OCI-LY7 (cell line): Measurements from ENCODE around the gene ADAMTSL2.

Source experiments
- EZH2phosphoT487 ChIP-seq: fragments of 200-600 bp; sonication (generic); IDR thresholded peaks from 2 replicates; pipeline ENCODE4 v1.6.1; 2018; ENCODE audit warnings: low read depth, borderline replicate concordance, mild to moderate bottlenecking, mixed run types, antibody characterized with exemption, low read length, moderate library complexity, mixed read lengths
- TF ChIP-seq, protein P1 (sequence below): fragments of 200-600 bp; sonication (generic); conservative IDR thresholded peaks from 2 replicates; pipeline ENCODE4 v1.5.1; 2014; ENCODE audit warnings: mild to moderate bottlenecking, antibody characterized with exemption, low read length, moderate library complexity, mixed read lengths

DNA sequence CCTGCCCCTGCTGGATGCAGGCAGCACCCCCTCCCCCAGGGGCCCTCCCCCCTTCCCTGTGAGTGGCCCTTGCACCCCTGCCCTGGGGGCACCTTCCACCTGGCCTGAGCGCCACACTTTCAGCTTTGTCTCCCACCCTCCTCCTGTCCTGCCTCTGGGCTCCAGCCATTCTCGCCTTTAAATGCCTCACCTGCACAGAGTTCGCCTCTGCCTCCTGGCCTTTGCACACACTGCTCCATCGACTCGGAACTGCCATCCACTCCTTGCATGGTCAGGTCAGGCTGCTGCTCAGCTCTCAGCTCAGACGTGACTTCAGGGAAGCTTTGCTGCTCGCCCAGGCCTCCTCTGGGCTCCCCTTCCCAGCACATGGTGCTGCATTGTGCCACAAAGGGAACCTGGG is 64.5 kb downstream of the ADAMTSL2 start:
- TF ChIP-seq, protein P1, sequence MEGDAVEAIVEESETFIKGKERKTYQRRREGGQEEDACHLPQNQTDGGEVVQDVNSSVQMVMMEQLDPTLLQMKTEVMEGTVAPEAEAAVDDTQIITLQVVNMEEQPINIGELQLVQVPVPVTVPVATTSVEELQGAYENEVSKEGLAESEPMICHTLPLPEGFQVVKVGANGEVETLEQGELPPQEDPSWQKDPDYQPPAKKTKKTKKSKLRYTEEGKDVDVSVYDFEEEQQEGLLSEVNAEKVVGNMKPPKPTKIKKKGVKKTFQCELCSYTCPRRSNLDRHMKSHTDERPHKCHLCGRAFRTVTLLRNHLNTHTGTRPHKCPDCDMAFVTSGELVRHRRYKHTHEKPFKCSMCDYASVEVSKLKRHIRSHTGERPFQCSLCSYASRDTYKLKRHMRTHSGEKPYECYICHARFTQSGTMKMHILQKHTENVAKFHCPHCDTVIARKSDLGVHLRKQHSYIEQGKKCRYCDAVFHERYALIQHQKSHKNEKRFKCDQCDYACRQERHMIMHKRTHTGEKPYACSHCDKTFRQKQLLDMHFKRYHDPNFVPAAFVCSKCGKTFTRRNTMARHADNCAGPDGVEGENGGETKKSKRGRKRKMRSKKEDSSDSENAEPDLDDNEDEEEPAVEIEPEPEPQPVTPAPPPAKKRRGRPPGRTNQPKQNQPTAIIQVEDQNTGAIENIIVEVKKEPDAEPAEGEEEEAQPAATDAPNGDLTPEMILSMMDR: no peak
- no peak for TF ChIP-seq EZH2phosphoT487
